D721Med (cell line): ENCODE results near the gene RETNLB.

Experiments
- DNase-seq: peaks from one replicate; pipeline ENCODE4 v3.0.0; 2011; ENCODE audit warnings: low spot score; ENCODE audit not compliant: insufficient read length
- FAIRE-seq: peaks from 2 replicates; lab custom pipeline; 2011; peaks lifted over from hg19 to GRCh38; lab: Jason Lieb, UNC
- CTCF ChIP-seq: IDR thresholded peaks from 2 replicates; pipeline ENCODE4 v1.5.1; 2012; ENCODE audit warnings: mild to moderate bottlenecking, control low read depth; ENCODE audit not compliant: insufficient read depth; ENCODE audit errors: missing control alignments

RETNLB gene

DNA sequence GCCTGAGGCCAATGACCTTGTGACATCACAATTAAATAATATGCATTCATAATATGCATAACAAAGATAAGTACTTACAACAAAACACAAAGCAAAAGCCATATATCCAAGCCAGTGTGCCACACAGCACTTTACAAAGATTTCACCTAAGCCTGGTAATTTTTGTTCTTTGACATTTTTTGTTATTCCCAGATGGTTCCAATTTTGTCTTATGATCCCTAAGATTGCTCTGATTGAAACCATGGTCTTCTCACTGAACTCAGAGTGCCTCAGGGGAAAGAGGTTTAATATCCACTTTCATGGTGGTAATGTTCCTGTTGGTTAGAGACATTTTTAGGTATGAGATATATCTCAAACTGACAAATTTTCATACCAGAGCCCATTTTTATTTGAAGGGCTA lies 29.1 kb downstream of the RETNLB start:
- TF ChIP-seq CTCF, result no peak
- FAIRE-seq, result no peak
- DNase-seq, result no peak

GRCh38 chr3:108724101-108724500 lies 33.1 kb downstream of the RETNLB start:
- DNase-seq (no peak), FAIRE-seq (no peak)
- TF ChIP-seq CTCF, result no peak

GRCh38 chr3:108722724-108723123 lies 34.5 kb downstream of the RETNLB start:
- DNase-seq (no peak), FAIRE-seq (no peak)
- no peak for TF ChIP-seq CTCF

GRCh38 chr3:108719178-108719806 lies 37.9 kb downstream of the RETNLB start:
- FAIRE-seq, result no peak
- TF ChIP-seq CTCF, result no peak
- no peak for DNase-seq

DNA sequence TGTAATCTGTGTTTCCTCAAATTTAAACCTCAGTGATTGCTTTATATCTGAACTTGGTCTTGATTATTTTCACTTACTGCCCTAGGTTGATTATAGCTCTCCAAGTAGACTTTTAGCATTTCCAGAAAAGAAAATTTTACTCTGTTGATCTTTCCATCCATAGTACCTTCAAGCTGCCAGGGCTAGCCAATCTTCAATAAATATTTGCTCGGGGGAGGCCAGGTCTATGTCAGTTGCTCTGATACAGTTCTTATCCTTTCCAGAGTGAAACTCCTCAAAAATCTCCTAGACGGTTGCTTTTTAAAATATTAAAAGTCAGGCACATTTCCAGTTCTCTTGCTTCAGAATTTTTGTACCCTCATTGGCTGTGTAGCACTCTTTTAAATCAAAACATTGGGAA lies 38.8 kb downstream of the RETNLB start:
- FAIRE-seq, result no peak
- no peak for TF ChIP-seq CTCF
- DNase-seq, result no peak

DNA sequence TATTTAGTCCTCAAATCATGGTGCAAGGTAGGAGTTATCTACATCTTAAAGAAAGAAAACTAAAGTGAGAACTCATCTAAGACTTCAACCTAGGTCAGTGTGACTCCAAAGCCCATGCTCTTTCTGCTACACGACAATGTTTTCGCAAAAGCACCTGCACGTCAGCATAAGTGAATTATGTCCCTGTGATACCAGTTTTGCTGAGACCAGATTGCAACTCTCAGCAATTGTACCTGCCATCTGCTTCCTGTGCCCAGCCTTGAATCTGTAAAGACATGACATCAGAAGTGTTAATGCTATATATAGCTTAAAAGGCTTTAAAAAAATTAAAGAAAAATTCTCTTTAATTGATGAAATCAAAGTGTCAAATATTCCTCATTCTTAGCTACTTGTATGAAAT lies 43.4 kb downstream of the RETNLB start:
- DNase-seq (no peak), FAIRE-seq (no peak)
- no peak for TF ChIP-seq CTCF

GRCh38 chr3:108713009-108713516 lies 44.1 kb downstream of the RETNLB start:
- no peak for FAIRE-seq
- no peak for TF ChIP-seq CTCF
- no peak for DNase-seq
